Thyroid gland (tissue), 4 donors: ENCODE results near the gene TNFRSF1A. TPM values are rescaled to one million over a fixed set of nuclear protein-coding genes. Genes with fewer than 3 reads are reported as not detected.

Source experiments
- DNase-seq, 2 donors: peaks; one replicate each; pipeline ENCODE4 v3.0.0-alpha.2; 2019
- H3K27ac ChIP-seq, 3 donors: fragments of 200-600 bp; sonication (generic); 1 replicate in 2 of 3; 2 replicates in 1 of 3; pipeline ENCODE4 v1.5.1; 2016 to 2019; ENCODE audit warnings: mild to moderate bottlenecking in 1 of 3, moderate library complexity in 1 of 3
- H3K27me3 ChIP-seq: fragments of 200-600 bp; sonication (generic); one replicate; pipeline ENCODE4 v1.5.1; 2019
- H3K36me3 ChIP-seq, 2 donors: fragments of 200-600 bp; sonication (generic); one replicate each; pipeline ENCODE4 v1.5.1; 2016 to 2019
- H3K4me1 ChIP-seq, 2 donors: fragments of 200-600 bp; sonication (generic); one replicate each; pipeline ENCODE4 v1.5.1; 2017 to 2019
- H3K4me3 ChIP-seq, 3 donors: fragments of 200-600 bp; sonication (generic); replicated peaks in 1 of 3; 1 replicate in 2 of 3; 2 replicates in 1 of 3; pipeline ENCODE4 v1.5.1; 2016; ENCODE audit warnings: mild to moderate bottlenecking in 1 of 3
- H3K9me3 ChIP-seq: fragments of 200-600 bp; sonication (generic); one replicate; pipeline ENCODE4 v1.5.1; 2017
- CTCF ChIP-seq, 6 experiments: fragments of 200-600 bp in 3 of 6; fragments of 450-650 bp in 3 of 6; sonication (generic) in 3 of 6; IDR thresholded peaks; one replicate each; pipeline ENCODE4 v1.5.1; 2016 to 2019; ENCODE audit warnings: antibody characterized with exemption in 6 of 6, mild to moderate bottlenecking in 2 of 6, inconsistent platforms in 1 of 6, moderate library complexity in 1 of 6
- POLR2A ChIP-seq, 2 donors: fragments of 450-650 bp; IDR thresholded peaks; one replicate each; pipeline ENCODE4 v1.6.1; 2017; ENCODE audit warnings: antibody characterized with exemption in 2 of 2, mild to moderate bottlenecking in 2 of 2, moderate library complexity in 1 of 2
- WGBS, 2 donors: methylation state at CpG; one replicate each; pipeline ENCODE4 v1.1.5; 2017; 5-methylcytosine and 5-hydroxymethylcytosine counted together
- intact Hi-C: fragments of 100-400 bp; cut with DNase I; formaldehyde crosslinking; loops from one replicate; pipeline ENCODE4 v1.15.1; 2023
- total RNA-seq, 4 donors: library from RNA; depleted of rRNA; stranded (reverse); fragments of >200 nt; gene quantifications; one replicate each; pipeline ENCODE4 v1.2.3, GENCODE V29; 2016

Gene TNFRSF1A
- total RNA-seq, 4 donors from 2014 or later, result 131 to 185 (median 150) TPM

DNA sequence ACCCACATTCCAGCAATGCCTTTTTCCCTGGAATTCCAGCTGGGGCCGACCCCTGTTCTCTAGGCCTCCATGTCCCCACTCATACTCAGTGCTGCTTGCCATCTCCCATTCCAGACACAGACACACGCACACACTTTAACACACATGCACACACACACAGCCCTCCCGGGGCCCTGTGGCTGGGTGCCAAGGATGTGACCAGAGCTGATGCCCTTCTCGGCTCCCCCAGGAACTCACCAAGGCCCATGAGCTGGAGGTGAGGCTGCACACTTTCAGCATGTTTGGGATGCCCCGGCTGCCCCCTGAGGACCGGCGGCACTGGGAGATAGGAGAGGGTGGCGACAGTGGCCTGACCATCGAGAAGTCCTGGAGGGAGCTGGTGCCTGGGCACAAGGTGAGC, 27.1 kb downstream of the TNFRSF1A start:
- Histone ChIP-seq H3K36me3 (no peaks in the 10 kb centered on the region), H3K9me3 (no peaks in the 10 kb centered on the region), H3K4me3 (no peak overlapping the region), H3K27ac (no peak overlapping the region), H3K27me3 (no peaks in the 10 kb centered on the region), H3K4me1 (peaks cover 10 to 39% of the 10 kb centered on the region in 2 donors)
- no peak for DNase-seq
- intact Hi-C loops, result no loop called here
- WGBS, 2 donors, result 87 to 89% methylated on average over 9 of the region's 9 CpGs
- TF ChIP-seq POLR2A (IDR thresholded peaks at IDR 0.05) (no peak), CTCF (IDR thresholded peaks at IDR 0.05) (no peak)

DNA sequence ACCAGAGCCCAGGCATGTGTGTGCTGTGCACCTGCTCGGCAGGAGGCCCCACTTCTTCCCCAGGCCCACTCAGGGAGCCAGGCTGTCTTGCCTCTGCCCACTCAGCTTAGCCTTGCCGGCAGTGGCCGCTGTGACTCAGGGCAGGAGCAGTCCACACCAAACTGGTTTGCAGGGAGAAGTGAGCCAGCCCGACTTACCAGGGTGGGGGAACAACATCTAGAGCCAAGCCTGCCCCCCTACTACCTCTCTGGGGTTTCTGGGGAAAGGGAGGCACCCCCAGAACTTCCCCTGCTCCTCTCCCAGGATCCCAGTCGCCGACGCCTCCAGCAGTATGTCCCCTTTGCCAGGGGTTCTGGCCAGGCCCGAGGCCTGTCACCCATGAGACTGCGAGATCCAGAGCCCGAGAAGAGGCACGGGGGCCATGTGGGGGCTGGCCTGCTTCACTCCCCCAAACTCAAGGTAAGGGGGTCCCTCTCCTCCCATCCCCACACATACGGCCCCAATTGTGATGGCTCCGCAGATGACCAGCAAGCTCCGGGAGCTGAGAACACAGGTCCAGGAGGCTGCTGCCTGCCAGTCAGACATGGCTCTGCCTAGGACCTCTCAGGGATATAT, 28.4 kb downstream of the TNFRSF1A start:
- H3K27me3 ChIP-seq, result no peaks in the 10 kb centered on the region
- intact Hi-C loops, result no loop called here
- peaks cover 10 to 39% of the 10 kb centered on the region in 2 donors for H3K4me1 ChIP-seq
- peak overlapping the region in 2 of 3 donors; percentile 23 to 64 for H3K27ac ChIP-seq
- peak in 1 of 2 donors; percentile 66 for DNase-seq
- no peaks in the 10 kb centered on the region for H3K9me3 ChIP-seq
- no peaks in the 10 kb centered on the region for H3K36me3 ChIP-seq
- TF ChIP-seq CTCF (IDR thresholded peaks at IDR 0.05) (no peak), POLR2A (IDR thresholded peaks at IDR 0.05) (no peak)
- no peak overlapping the region for H3K4me3 ChIP-seq
- WGBS, 2 donors, result 80 to 81% methylated on average over 7 to 12 of the region's 14 CpGs

- Histone ChIP-seq H3K9me3 (no peaks in the 10 kb centered on the region), H3K36me3 (no peaks in the 10 kb centered on the region), H3K27ac (peak overlapping the region; percentile 15 to 64 (median 23)), H3K4me3 (no peak overlapping the region), H3K4me1 (peaks cover 10 to 39% of the 10 kb centered on the region in 2 donors), H3K27me3 (no peaks in the 10 kb centered on the region)
- intact Hi-C loops, result no loop called here
- TF ChIP-seq CTCF (IDR thresholded peaks at IDR 0.05) (no peak), POLR2A (IDR thresholded peaks at IDR 0.05) (peak in 1 of 2 donors; percentile 5)
- peak; percentile 77 to 79 for DNase-seq
- WGBS, 2 donors, result 53 to 63% methylated on average over 6 to 8 of the region's 11 CpGs
Observed at GRCh38 chr12:6312529-6313325, 29.1 kb downstream of the TNFRSF1A start.

GRCh38 chr12:6311822-6312528, 29.9 kb downstream of the TNFRSF1A start:
- no peak for DNase-seq

More at GRCh38 chr12:6311822-6312528, 29.9 kb downstream of the TNFRSF1A start:
- intact Hi-C loops, result no loop called here
- no peaks in the 10 kb centered on the region for H3K36me3 ChIP-seq
- H3K4me1 ChIP-seq, result peaks cover 10 to 39% of the 10 kb centered on the region in 2 donors
- TF ChIP-seq CTCF (IDR thresholded peaks at IDR 0.05), result no peak
- no peak for TF ChIP-seq POLR2A (IDR thresholded peaks at IDR 0.05)
- H3K27me3 ChIP-seq, result no peaks in the 10 kb centered on the region
- no peaks in the 10 kb centered on the region for H3K9me3 ChIP-seq
- peak overlapping the region; percentile 15 to 64 (median 16) for H3K27ac ChIP-seq
- WGBS, 2 donors, result 94 to 100% methylated on average over 7 of the region's 8 CpGs
- no peak overlapping the region for H3K4me3 ChIP-seq
